SIG-M5 treated with dmso at 0.1 percent for 504 hours (cell line): ENCODE measurements around the gene AOPEP.
"Not testable (repeated sequence)": the region's sequence is repeated elsewhere in the genome, so short reads cannot be mapped to it uniquely, and the experiment has no call there.

Experiments used
- DNase-seq: peaks from one replicate; lab custom pipeline; 2025; ENCODE audit not compliant: unreplicated experiment; lab: John Stamatoyannopoulos, UW

AOPEP gene

GRCh38 chr9:94951324-94952135 lies 225.0 kb downstream of the AOPEP start:
- DNase-seq: no peak

- DNase-seq: no peak
These were observed 226.3 kb downstream of the AOPEP start for GRCh38 chr9:94952565-94953373.

- no peak for DNase-seq
These were observed 230.2 kb downstream of the AOPEP start for GRCh38 chr9:94956731-94957130.

- DNase-seq: no peak
These were observed 234.5 kb downstream of the AOPEP start for GRCh38 chr9:94960964-94961363.

- DNase-seq: no peak
These were observed 235.4 kb downstream of the AOPEP start for GRCh38 chr9:94961870-94962269.

- DNase-seq: not testable (repeated sequence)
These were observed 239.1 kb downstream of the AOPEP start for GRCh38 chr9:94965631-94966030.

GRCh38 chr9:94966046-94966445 lies 239.5 kb downstream of the AOPEP start:
- DNase-seq: not testable (repeated sequence)

- DNase-seq: no peak
These were observed 241.0 kb downstream of the AOPEP start for GRCh38 chr9:94967482-94967881.

- DNase-seq: no peak
These were observed 245.1 kb downstream of the AOPEP start for GRCh38 chr9:94971378-94972131.

GRCh38 chr9:94973451-94973941 lies 247.0 kb downstream of the AOPEP start:
- no peak for DNase-seq

GRCh38 chr9:94974154-94974879 lies 247.8 kb downstream of the AOPEP start:
- no peak for DNase-seq

GRCh38 chr9:94975480-94975879 lies 249.0 kb downstream of the AOPEP start:
- DNase-seq: no peak

GRCh38 chr9:94976077-94976476 lies 249.6 kb downstream of the AOPEP start:
- DNase-seq: no peak

- DNase-seq: no peak
These were observed 250.9 kb downstream of the AOPEP start for GRCh38 chr9:94977416-94977815.

GRCh38 chr9:94979904-94980507 lies 253.5 kb downstream of the AOPEP start:
- DNase-seq: no peak

- DNase-seq: no peak
These were observed 254.6 kb downstream of the AOPEP start for GRCh38 chr9:94980947-94981722.

- DNase-seq: no peak
These were observed 255.2 kb downstream of the AOPEP start for GRCh38 chr9:94981723-94982090.

GRCh38 chr9:94982211-94982610 lies 255.7 kb downstream of the AOPEP start:
- DNase-seq: no peak

- DNase-seq: no peak
These were observed 257.1 kb downstream of the AOPEP start for GRCh38 chr9:94983552-94983951.
